KMS-11 (cell line): ENCODE data around the gene IL32.

Source experiments
- H2AFZ ChIP-seq: fragments of 200-600 bp; sonication (generic); 2 replicates; pipeline ENCODE4 v1.6.1; 2016; ENCODE audit warnings: antibody characterized with exemption, mixed run types, low read depth
- H3K27ac ChIP-seq: fragments of 200-600 bp; sonication (generic); 2 replicates; pipeline ENCODE4 v1.6.1; 2016; ENCODE audit warnings: mild to moderate bottlenecking, mixed run types
- H3K27me3 ChIP-seq: fragments of 200-600 bp; sonication (generic); 2 replicates; pipeline ENCODE4 v1.6.1; 2017; ENCODE audit warnings: mild to moderate bottlenecking, low read depth, mixed run types, moderate library complexity; ENCODE audit not compliant: insufficient read depth
- H3K36me3 ChIP-seq: fragments of 200-600 bp; sonication (generic); 2 replicates; pipeline ENCODE4 v1.6.1; 2017; ENCODE audit warnings: mild to moderate bottlenecking, mixed run types; ENCODE audit not compliant: insufficient read depth
- H3K4me1 ChIP-seq: fragments of 200-600 bp; sonication (generic); 2 replicates; pipeline ENCODE4 v1.6.1; 2016; ENCODE audit warnings: mild to moderate bottlenecking, low read depth, mixed run types; ENCODE audit not compliant: poor library complexity, severe bottlenecking
- H3K4me2 ChIP-seq: fragments of 200-600 bp; sonication (generic); 2 replicates; pipeline ENCODE4 v1.7.0; 2016; ENCODE audit warnings: mild to moderate bottlenecking, mixed run types
- H3K4me3 ChIP-seq: fragments of 200-600 bp; sonication (generic); IDR thresholded peaks from 2 replicates; pipeline ENCODE4 v1.6.1; 2017; ENCODE audit warnings: low read depth, low read length, mixed read lengths; ENCODE audit not compliant: insufficient read depth
- H3K79me2 ChIP-seq: fragments of 200-600 bp; sonication (generic); 2 replicates; pipeline ENCODE4 v1.6.1; 2016; ENCODE audit warnings: low read depth, mixed run types; ENCODE audit not compliant: insufficient read depth
- H3K9ac ChIP-seq: fragments of 200-600 bp; sonication (generic); 2 replicates; pipeline ENCODE4 v1.6.1; 2016; ENCODE audit warnings: mild to moderate bottlenecking, mixed run types
- H4K20me1 ChIP-seq: fragments of 200-600 bp; sonication (generic); 2 replicates; pipeline ENCODE4 v1.6.1; 2016; ENCODE audit warnings: mild to moderate bottlenecking, mixed run types; ENCODE audit not compliant: insufficient read depth
- TF ChIP-seq, protein P1 (sequence below): fragments of 200-600 bp; sonication (generic); conservative IDR thresholded peaks from 2 replicates; pipeline ENCODE4 v1.6.1; 2017; ENCODE audit warnings: low read depth, mild to moderate bottlenecking, antibody characterized with exemption, low read length, moderate library complexity, mixed read lengths

The IL32 gene

GRCh38 chr16:3058139-3059030 is 7.1 kb upstream of the IL32 start:
- TF ChIP-seq, protein P1, sequence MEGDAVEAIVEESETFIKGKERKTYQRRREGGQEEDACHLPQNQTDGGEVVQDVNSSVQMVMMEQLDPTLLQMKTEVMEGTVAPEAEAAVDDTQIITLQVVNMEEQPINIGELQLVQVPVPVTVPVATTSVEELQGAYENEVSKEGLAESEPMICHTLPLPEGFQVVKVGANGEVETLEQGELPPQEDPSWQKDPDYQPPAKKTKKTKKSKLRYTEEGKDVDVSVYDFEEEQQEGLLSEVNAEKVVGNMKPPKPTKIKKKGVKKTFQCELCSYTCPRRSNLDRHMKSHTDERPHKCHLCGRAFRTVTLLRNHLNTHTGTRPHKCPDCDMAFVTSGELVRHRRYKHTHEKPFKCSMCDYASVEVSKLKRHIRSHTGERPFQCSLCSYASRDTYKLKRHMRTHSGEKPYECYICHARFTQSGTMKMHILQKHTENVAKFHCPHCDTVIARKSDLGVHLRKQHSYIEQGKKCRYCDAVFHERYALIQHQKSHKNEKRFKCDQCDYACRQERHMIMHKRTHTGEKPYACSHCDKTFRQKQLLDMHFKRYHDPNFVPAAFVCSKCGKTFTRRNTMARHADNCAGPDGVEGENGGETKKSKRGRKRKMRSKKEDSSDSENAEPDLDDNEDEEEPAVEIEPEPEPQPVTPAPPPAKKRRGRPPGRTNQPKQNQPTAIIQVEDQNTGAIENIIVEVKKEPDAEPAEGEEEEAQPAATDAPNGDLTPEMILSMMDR: no peak
- peak overlapping the region; percentile 92 for H3K9ac ChIP-seq
- H3K27ac ChIP-seq: 0 out of 2 replicates have a peak overlapping the region, but pooled peaks have one; percentile 43
- H3K79me2 ChIP-seq: no peaks in the 10 kb centered on the region
- H3K4me2 ChIP-seq: peak overlapping the region; percentile 80
- peaks cover 6% of the 10 kb centered on the region for H3K4me1 ChIP-seq
- peaks cover 6% of the 10 kb centered on the region; the same call in 1 of the 2 replicates for H3K27me3 ChIP-seq
- no peak overlapping the region for H3K4me3 ChIP-seq
- no peaks in the 10 kb centered on the region for H3K36me3 ChIP-seq
- no peaks in the 10 kb centered on the region for H4K20me1 ChIP-seq
- H2AFZ ChIP-seq: peak overlapping the region; percentile 98

GRCh38 chr16:3059041-3059722 is 6.3 kb upstream of the IL32 start:
- peak overlapping the region; percentile 92 for H3K9ac ChIP-seq
- H2AFZ ChIP-seq: peak overlapping the region; percentile 98
- H3K27ac ChIP-seq: 0 out of 2 replicates have a peak overlapping the region, but pooled peaks have one; percentile 43
- no peaks in the 10 kb centered on the region for H3K79me2 ChIP-seq
- no peak overlapping the region for H3K4me3 ChIP-seq
- peak overlapping the region; percentile 80 for H3K4me2 ChIP-seq
- peaks cover 6% of the 10 kb centered on the region; the same call in 1 of the 2 replicates for H3K27me3 ChIP-seq
- TF ChIP-seq, protein P1: peak; percentile 84
- no peaks in the 10 kb centered on the region for H3K36me3 ChIP-seq
- H3K4me1 ChIP-seq: peaks cover 6% of the 10 kb centered on the region
- no peaks in the 10 kb centered on the region for H4K20me1 ChIP-seq

DNA sequence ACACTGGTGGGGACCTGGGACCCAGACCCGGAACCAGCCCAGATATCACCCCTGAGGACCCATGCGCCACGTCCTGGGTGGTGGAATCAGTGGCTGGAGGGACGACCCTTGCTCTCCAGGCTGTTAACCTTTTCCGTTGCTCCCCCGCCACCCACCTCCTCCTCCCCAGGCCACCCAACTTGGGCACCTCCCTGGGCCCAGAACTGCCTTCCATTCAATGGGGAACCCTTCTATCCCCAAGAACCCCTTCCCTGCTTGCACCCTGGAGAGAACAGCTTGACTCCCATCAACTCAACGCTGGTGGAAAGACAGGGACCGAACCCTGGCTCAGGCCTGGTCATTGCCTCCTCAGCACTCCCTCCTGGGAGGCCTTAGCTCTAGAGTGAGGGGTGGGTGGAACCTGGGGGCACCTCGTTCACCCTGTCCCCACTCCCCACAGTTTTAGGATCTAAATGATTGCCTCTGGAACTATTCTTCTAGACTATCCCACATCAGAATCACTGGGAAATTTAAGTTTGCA is 5.7 kb upstream of the IL32 start:
- Histone ChIP-seq H3K27ac (no peak overlapping the region), H3K36me3 (no peaks in the 10 kb centered on the region), H2AFZ (peak overlapping the region; percentile 98), H3K79me2 (no peaks in the 10 kb centered on the region), H3K4me1 (peaks cover 6% of the 10 kb centered on the region), H3K9ac (peak overlapping the region; percentile 92; the same call in 1 of the 2 replicates), H3K4me3 (no peak overlapping the region), H4K20me1 (no peaks in the 10 kb centered on the region), H3K4me2 (peak overlapping the region; percentile 80), H3K27me3 (peaks cover 6% of the 10 kb centered on the region; the same call in 1 of the 2 replicates)
- TF ChIP-seq, protein P1: no peak

DNA sequence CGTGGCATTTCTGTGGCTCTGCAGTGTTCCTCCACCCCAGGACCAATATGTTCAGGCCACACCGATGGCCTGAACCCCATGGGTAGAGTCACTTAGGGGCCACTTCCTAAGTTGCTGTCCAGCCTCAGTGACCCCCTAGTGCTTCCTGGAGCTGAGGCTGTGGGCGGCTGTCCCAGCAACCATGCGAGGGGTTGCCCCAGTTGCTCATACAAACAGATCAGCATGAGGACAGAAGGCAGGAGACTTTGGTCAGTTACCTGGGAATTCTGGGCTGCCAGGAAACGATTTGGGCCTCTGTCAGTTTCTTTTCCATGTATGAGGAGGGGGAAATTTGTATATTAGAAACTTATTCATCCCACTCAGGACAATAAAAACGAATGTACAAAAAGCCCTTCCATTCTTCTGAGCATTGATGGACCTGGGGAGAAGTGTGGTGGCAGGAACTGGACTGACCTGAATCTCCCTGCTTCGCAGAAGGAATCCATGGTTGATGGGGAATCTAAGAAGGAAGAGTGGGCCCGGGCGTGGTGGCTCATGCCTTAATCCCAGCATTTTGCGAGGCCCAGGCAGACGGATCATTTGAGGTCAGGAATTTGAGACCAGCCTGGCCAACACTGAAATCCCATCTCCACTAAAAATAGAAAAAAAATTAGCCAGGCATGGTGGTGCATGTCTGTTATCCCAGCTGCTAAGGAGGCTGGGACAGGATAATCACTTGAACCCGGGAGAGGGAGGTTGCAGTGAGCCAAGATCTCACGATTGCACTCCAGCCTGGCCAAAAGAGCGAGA is 4.9 kb upstream of the IL32 start:
- H3K4me2 ChIP-seq: no peak overlapping the region
- H3K4me1 ChIP-seq: peaks cover 12% of the 10 kb centered on the region
- no peaks in the 10 kb centered on the region for H3K79me2 ChIP-seq
- H3K9ac ChIP-seq: no peak overlapping the region
- H2AFZ ChIP-seq: peak overlapping the region; percentile 98; the same call in 1 of the 2 replicates
- TF ChIP-seq, protein P1: no peak
- H3K27me3 ChIP-seq: peaks cover 6% of the 10 kb centered on the region; the same call in 1 of the 2 replicates
- H4K20me1 ChIP-seq: no peaks in the 10 kb centered on the region
- no peak overlapping the region for H3K4me3 ChIP-seq
- no peaks in the 10 kb centered on the region for H3K36me3 ChIP-seq
- no peak overlapping the region for H3K27ac ChIP-seq
